ENCODE measurements around the gene CCNL1.

CCNL1 gene

DNA sequence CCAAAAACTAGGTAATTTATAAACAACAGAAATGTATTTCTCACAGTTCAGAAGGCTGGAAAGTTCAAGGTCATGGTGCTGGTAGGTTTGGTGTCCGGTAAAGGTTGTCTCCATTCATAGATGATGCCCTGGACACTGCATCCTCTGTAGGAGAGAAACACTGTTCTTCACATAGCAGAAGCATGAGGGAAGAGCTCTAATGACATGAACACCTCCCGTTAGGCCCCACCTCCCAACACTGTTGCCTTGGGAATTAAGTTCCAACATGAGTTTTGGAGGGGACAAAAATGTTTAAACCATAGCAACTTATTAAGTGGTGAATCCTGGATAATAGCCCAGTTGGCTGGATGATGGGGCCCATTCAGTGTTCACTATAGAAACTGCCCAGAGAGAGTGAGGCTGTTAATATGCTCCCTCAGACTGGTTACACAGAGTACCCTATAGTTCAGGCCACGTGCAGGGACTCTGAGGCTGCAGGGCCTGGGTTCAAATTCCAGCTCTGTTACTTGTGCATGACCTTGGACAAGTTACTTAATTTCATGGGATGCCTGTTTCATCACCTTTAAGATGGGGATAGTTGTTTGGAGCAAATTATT is 37.0 kb downstream of the CCNL1 start:
- no peak for DNase-seq (ENCODE audit: low read depth)

DNA sequence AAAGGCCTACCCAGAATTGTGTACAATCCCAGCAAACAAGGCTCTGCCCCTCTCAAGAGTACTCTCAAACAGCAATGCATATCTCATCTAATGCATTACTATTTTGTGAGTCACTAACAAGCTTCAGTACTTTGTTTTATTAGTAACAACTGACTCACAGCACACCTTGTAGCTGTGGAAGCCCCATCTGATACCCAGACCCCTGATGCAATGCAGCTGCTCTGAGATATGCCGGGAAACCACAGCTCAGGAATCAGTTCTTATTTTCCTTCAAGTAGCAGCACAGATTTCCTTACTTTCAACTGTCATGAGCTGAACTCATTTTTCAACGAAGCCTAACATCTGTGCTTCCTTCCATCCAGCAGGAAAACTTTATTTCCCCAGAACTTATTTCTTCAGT is 37.8 kb downstream of the CCNL1 start:
- no peak for DNase-seq (ENCODE audit: low read depth)

DNA sequence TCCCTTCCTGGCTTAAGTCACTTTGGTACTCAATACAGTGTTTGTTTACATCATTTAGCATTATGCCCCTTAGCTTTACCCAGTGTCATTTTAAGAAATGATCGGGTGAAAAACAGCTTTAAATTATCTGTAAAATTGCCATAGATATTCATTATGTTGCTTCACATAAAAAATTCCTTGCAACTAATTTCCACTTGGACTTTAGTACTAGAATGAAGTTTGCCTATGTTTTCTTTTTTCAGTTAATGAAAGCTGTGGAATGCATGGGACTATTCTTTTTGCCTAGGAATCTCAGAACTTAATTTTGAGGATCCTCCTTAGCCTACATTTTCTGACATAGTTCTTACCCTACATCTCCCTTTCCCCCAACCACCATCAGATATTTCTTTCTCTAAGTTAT is 38.4 kb downstream of the CCNL1 start:
- no peak for DNase-seq (ENCODE audit: low read depth)

DNA sequence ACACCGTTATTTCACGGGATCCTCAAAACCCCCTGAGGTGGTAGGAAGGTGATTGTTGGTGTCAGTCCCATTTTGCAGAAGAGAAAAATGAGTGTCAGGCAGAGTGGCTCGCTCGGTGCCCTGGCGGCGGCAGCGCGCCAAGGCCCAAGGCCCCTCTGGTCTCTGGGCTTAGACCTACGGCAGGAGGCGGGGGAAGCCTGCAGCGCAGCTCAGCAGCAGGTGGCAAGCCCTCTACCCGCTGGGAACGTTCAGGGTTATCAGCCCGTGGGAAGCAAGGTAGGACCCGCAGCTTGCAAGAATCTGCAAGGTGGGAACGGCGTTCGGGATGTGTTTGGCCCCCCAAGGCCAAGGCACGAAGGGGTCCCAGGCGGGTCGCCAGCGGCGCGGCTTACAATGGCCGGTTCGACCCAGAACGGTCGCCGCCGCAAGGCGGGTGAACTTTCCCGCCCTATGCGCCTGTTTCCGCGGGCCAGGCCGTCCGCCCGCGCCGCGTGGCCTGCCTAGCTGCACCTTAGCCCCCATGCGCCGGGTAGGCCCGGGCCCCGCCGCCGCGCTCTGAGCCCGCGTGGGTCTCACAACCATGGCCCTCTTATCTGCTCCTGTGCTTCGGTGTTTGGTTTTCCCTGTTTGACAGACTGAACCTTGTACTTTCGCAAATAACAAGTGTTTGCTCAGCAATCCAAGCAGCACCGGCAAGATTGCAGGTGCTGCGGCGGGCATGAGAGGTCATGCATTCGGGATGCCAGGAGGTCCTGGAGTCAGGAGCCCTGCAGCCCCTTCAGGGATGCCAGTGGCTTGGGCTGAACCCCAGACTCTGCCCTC is 39.7 kb downstream of the CCNL1 start:
- DNase-seq (ENCODE audit: low read depth): no peak

DNA sequence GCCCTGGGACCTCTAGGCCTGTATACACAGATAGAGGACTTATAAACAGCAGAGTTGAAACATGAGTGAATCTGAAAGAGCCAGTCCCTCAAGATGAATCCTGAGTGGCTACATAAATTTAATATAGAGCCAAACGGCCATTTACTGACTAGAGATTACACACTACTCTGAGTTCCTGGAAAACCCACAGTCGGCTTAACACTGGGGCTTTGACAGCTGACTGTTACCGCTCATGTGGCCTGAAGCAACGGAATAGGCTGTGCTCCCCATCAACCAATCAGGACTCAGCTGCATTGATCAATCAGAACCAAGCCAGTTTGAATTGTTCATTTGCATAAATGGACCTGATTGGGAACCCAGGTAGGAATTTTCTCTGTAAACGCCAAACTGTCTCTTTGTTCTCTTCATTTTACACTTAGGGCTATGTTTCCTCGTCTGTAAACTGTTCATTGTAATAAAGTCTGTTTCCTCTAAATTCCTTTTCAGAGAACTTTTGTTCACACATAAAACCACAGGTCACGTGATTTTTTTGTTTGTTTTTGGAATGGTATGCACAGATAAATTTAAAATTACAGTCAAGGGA is 40.5 kb downstream of the CCNL1 start:
- DNase-seq (ENCODE audit: low read depth): no peak

DNA sequence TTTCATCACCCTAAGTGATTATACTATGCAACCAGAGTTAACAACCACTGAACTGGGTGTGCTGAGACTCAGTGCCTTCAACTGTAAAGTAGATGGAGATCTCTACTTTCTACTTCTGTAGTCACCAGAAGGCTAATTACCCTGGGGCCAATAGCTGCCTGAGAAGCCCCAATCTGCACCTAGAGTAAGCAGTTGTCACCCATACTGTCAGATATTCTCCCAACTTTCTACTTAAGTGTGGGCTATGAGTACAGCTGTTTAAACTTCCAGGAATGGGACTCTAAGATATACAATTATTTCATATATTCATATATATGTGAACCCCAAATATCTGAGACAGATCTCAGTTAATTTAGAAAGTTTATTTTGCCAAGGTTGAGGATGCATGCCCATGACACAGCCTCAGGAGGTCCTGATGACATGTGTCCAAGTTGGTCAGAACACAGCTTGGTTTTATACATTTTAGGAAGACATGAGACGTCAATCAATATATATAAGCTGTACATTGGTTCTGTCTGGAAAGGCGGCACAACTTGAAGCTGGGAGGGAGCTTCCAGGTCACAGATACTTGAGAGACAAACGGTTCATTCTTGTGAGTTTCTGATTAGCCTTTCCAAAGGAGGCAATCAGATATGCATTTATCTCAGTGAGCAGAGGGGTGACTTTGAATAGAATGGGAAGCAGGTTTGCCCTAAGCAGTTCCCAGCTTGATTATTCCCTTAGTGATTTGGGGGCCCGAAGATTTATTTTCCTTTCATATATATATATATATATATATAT is 41.9 kb downstream of the CCNL1 start:
- no peak for DNase-seq (ENCODE audit: low read depth)

DNA sequence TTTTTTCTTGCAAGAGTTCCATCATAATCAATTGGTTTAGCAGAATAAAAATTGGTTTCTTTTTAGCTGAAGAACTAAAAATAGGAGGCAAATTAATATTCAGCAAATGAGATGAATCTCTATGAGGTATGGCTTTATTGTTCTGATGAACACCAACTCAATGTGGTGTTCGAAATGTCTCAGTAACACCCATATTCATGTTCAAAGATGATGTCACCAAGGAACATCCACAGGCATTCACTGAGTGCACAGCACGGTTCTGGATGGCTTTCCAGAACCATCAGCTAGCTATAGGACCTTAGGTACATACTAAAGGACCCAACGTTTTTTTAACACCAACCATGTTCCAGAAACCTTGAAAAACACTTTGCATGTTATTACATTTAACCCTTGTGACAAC is 42.7 kb downstream of the CCNL1 start:
- no peak for DNase-seq (ENCODE audit: low read depth)

DNA sequence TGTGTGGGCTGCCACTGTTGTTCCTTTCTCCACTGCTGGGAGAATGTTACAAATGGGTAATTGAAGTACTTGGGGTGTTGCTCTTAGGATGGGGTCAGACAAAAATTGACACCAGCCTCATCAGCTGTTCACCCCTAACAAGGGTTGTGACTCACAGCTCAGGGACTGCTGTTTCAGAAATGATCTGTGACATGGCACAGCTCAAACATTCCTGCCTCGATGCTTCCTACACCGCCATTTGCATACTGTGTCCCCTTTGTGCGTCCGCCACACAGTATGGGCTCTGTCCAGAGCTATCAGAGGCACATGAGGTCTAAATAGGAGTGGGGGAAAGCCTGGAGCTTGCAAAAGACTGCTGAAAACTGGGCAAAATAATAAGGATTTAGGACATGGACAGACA is 43.9 kb downstream of the CCNL1 start:
- DNase-seq (ENCODE audit: low read depth): no peak

DNA sequence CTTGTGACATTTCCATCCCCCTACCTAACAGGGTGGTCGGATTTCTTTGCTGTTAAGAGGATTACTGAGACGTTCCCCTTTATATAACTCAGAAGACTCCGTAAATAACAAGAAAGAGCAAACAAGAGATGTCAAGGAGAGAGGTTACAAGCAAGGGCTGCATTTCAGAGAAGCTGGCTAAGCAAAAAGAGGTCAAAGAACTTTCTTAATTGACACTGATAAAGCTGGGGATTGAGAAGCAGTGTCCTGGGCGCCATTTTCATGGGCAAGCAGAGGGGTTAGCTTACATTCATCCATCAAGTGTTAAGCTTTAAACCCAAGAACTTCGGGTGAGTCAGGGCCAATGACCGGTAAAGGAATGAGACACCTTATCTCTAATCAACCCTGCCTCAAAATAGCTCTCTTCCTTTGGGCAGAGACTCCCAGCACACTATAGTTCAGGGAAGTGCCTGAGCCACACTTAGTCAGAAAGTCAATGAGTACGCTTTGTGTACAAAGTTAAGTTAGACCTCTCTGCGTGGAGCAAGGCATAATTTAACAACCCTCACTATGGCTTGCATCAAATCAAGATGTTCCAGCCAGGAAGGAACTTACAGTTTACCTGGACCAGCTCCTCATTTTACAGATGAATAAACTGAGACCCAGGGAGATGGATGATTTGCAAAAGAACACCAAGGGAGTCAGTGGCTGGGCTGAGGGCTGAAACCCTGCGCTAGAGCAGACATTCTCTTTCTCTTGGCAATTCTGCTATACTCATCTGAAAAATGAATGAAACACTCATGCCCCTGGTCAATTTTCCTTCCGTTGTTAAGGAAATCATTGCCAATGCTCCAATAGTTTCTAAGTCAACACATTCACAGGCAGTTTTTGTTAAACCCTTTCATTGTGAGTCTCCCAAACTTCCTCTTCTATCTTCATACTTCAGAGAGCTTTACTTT is 44.6 kb downstream of the CCNL1 start:
- no peak for DNase-seq (ENCODE audit: low read depth)

DNA sequence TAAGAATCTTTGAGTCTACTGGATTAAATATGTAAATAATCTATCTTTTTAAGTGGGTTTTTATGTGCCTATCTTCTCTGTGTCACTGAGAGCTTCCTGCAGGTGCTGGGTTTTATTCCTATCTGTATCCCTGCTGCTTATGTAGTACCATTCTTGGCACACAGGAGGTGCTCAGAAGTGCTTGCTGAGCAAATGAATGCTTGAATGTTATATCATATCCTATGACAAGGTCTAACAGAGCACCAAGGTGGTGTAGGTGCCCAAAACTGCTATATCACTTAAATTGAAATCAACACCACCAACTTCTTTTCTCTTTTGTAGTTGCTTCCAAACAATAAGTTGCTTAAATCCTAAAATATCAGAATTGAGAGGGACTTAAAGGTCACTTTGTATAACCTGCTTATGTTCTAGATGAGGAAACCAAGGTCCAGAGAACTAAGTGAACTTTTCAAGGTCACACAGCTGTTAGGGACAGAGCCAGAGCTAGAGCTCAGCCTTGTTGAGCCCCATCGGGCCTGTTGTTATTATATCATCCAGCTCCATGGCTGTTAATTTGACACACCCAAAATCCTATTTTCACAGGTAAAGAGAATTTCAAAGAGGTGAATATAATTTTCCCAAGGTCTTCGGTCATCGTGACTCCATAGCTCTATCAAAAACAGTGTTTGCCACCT is 46.0 kb downstream of the CCNL1 start:
- DNase-seq (ENCODE audit: low read depth): no peak

DNA sequence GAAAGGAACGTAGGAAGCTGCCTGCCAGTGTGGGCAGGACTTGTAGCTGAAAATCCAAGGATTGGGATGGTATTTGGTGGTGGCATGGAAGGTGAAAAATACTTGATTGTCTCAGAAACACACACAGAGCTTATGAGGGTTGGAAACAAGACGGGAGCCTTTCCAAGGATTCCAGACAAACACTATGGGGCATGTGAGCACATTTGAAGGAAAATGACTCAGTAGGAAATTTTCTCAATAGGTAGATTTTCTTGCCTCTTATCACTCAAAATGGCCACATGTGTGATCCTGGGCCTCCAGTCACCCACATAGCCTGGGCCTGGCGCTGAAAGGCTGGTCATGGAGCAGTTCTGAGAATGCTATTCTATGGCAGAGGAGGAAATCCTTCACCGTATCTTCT is 47.4 kb downstream of the CCNL1 start:
- no peak for DNase-seq (ENCODE audit: low read depth)

DNA sequence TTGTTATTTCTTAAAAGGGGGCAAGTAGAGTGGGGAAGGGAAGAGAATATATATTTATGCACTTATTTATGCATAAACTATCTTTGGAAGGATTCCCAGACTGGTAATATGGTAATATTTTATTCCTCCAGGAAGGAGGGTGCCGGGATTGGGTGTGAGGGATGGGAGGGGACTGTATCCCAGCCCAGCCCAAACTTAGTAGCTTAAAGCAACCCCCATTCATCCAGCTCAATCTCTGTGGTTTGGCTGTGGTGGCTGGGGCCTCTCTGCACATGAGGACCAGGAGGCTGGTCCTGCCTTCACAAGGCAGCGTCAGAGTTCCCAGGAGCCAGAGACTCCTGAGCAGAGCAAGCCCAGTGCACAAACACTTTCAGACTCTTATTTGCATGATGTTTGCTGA is 48.4 kb downstream of the CCNL1 start:
- no peak for DNase-seq (ENCODE audit: low read depth)

DNA sequence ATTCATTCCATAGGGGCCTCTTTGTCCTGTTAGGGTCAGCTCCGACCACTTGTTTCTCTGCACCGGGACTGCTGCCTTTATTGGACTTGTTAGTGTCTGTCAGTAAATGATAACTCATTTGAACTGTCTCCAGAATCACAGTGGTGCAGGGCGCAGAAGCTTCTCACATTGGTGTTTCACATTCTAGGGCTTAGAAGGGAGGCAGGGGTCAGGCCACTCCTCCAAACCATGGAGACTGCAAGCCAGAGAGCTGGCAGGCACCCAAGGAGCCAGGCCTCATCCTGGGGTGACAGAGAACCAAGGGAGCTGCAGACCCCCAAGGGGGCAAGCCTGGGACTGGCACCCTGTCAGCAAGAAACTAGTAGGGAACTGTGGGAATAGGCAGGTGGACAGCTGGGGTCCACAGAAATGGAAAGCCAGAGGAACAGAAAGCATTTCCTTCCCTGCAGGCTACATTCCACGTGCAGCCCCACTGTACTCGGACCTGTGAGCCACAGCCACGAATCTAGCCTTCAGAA is 49.1 kb downstream of the CCNL1 start:
- no peak for DNase-seq (ENCODE audit: low read depth)

DNA sequence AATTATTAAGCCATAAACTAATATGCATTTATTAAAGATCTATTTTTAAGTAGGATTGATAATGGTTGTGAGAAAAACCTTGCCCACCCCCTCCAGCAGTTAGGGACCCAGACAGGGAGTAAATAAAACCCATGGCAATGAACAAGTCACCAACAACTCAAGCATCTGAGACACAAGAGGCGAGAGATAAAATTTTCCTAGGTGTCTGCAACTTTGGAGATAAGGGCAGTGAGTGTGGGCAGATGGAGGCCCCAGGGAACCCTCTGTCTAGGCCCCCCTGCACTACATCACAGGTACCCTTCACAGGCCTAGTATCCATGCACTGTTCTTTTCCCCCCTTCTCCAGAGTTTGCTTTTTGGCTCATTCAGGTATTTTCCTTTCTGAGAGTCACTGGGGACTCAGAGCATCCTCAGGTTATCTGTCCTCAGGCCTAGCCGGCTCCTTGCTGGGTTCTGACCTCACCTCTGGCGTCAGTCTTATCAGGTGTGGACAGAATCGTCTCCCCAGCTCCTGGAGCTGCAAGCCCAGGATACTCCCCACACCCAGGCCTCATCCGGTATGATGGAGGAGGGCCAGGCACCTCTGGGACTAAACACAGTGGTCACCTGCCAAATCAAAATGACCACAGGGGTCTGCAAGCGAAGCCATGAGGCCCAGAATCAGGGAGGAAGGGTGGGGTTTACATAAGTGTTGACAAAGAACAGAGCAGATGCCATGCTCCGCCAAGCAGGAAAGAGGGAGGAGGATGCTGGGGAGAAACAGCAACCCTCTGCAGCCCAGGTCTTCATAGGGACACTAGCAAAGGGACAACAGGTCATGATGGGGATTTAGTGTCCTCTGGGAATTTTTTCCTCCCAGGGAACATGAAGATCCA is 50.4 kb downstream of the CCNL1 start:
- no peak for DNase-seq (ENCODE audit: low read depth)

DNA sequence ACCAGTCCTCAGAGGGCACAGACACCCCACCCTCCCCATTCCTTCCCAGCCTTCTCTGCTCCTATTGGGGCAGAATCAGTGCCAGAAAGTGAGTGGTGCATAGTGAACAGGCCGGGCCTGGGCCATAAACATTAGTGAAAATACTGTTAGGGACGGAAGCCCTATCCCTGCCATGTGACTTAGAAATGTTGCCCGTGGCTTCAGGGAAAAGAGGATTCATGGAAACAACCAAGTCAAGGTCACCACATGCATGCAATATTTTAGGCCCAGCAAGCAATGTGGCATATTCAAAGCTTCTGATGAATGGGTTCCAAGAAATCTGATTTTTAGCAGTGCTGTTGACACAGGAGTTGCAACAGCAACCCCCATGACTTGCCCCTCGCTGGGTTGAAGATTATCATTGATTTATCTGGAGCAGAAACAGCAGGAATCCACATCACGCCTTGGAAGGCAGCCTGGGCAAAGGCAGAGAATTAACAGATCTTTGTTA is 52.3 kb downstream of the CCNL1 start:
- no peak for DNase-seq (ENCODE audit: low read depth)

DNA sequence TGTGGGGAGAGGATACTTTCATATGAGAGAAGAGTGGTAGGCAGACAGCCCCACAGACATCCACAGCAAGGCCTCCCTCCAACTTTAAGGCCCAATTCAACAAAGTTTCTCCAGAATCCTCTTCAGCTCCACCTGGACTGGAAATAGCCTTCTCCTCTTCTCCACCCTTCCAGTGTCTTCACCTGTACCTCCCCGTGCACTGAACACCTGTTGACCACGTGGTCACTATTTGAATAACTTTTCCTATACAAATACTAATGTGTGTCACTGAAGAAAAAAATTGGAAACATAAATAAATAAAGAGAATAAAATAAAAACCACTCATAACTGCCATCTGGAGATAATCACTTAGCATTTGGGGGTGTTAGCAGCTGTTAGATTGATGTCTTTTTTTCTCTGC is 52.9 kb downstream of the CCNL1 start:
- no peak for DNase-seq (ENCODE audit: low read depth)

DNA sequence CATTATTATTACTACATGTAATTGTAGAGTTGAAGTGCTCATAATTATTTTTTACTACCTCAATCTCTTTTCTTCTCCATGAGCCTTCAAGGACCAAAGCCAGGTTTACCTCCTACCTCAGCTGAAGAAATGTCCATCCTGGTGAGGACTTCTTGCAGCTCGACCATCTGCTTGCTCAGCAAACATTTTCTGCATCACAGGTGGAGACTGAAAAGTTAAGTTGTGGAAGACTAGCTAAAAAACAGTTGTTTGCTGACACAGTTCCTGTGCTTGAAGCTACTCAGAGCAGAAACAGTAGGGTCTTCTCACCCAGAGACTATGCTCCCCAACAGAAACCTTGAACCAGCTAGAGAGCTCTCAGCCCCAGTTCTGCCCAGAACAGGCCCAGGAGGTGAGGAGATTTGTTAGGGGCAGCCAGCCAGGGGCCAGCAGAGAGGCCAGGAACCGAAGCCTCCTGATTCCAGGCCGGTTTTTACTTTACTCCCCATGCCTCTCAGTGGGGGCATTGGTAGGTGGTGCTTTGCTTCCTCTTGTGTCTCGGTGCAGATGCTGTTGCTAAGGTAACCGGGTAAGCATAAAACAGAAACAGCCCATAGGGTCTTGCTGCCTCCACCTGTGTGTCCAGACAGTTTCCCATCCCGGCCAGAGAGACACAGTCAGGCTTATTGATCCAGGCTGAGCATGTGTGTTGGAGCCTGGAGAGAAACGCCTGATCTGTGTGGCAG is 54.9 kb downstream of the CCNL1 start:
- no peak for DNase-seq (ENCODE audit: low read depth)

DNA sequence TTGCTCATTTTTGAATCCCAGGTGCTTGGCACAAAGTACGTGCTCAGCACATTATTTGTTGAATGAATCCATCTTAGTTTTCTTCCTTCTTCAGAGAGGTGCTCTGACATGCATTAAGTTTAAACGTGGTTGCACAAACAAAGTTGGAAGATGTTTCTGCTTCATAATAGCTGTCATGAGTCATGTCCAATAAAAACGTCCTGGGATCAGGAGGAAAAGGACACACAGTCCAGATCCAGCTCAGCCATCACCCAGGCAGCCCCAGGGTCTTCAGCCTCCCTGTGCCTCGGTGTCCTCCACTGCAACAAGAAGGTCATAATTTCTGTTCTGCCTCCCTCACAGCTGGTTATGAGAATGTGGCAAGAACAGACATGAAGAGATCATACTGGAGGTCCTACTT is 55.4 kb downstream of the CCNL1 start:
- no peak for DNase-seq (ENCODE audit: low read depth)

DNA sequence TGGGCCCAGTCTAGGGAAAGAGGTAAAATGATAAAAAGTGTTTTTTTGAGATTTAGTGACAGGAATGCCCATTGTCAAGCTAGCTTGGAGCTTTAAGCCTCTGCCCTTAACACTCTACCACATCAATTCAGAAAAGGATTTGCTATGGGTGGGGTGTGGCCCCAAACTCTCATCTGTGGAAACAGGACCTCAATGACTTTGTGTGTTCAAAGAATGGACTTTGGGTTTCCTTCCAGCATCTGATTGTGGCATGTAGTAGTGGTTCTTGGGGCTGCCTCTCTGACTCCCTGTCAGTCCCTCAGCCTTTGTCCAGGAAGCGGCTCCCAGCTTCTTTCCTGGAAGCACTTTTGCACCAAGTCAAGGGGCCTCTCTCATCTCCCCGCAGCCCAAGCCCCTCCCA is 56.1 kb downstream of the CCNL1 start:
- no peak for DNase-seq (ENCODE audit: low read depth)

Data from fibroblast of the conjunctiva (primary cell).